Measurements from ENCODE around the gene H6PD. TPM values are rescaled to one million over a fixed set of nuclear protein-coding genes. Genes with fewer than 3 reads are reported as not detected.

H6PD gene
- total and polyA plus RNA-seq, 8 donors = 8.7 to 34.2 (median 16.1) TPM

GRCh38 chr1:9201401-9202239, 33.0 kb upstream of the H6PD start:
- FAIRE-seq = no peak
- Histone ChIP-seq H3K27ac (no peak overlapping the region), H3K27me3 (peaks cover 0 to 7% (median 0%) of the 10 kb centered on the region in 4 donors), H3K4me3 (no peak overlapping the region), H3K4me1 (no peaks in the 10 kb centered on the region), H3K36me3 (no peaks in the 10 kb centered on the region), H3K9me3 (no peaks in the 10 kb centered on the region)
- peak in 3 of 4 donors; percentile 39 to 65 (median 64) for ATAC-seq
- TF ChIP-seq CTCF (IDR thresholded peaks at IDR 0.05) = no peak
- WGBS, 2 donors = 4 to 5% methylated on average over 21 to 24 of the region's 24 CpGs
- no peak for DNase-seq
- intact Hi-C loops (cut with DNase I) = no loop called here

- no peak for TF ChIP-seq CTCF (IDR thresholded peaks at IDR 0.05)
- H3K36me3 ChIP-seq = no peaks in the 10 kb centered on the region
- intact Hi-C loops (cut with DNase I) = no loop called here
- WGBS, 2 donors = 9 to 13% methylated on average over 15 of the region's 15 CpGs
- peaks cover 0 to 7% (median 0%) of the 10 kb centered on the region in 4 donors for H3K27me3 ChIP-seq
- FAIRE-seq (no peak), ATAC-seq (no peak), DNase-seq (no peak)
- H3K4me3 ChIP-seq = no peak overlapping the region
- H3K27ac ChIP-seq = no peak overlapping the region
- no peaks in the 10 kb centered on the region for H3K9me3 ChIP-seq
- no peaks in the 10 kb centered on the region for H3K4me1 ChIP-seq
These were observed 32.2 kb upstream of the H6PD start for GRCh38 chr1:9202240-9202870.

GRCh38 chr1:9203511-9203982, 31.0 kb upstream of the H6PD start:
- H3K4me1 ChIP-seq = no peaks in the 10 kb centered on the region
- intact Hi-C loops (cut with DNase I) = no loop called here
- WGBS, 2 donors = 49 to 65% methylated on average over 11 of the region's 11 CpGs
- no peak for DNase-seq
- H3K4me3 ChIP-seq = no peak overlapping the region
- no peaks in the 10 kb centered on the region for H3K36me3 ChIP-seq
- no peaks in the 10 kb centered on the region for H3K9me3 ChIP-seq
- no peak for FAIRE-seq
- no peak for ATAC-seq
- no peak for TF ChIP-seq CTCF (IDR thresholded peaks at IDR 0.05)
- no peak overlapping the region for H3K27ac ChIP-seq
- H3K27me3 ChIP-seq = peaks cover 0 to 7% (median 0%) of the 10 kb centered on the region in 4 donors

GRCh38 chr1:9204156-9204720, 30.3 kb upstream of the H6PD start:
- intact Hi-C loops (cut with DNase I) = no loop called here
- no peaks in the 10 kb centered on the region for H3K4me1 ChIP-seq
- TF ChIP-seq CTCF (IDR thresholded peaks at IDR 0.05) = no peak
- H3K9me3 ChIP-seq = no peaks in the 10 kb centered on the region
- no peak overlapping the region for H3K27ac ChIP-seq
- 72 to 79% methylated on average over 7 of the region's 7 CpGs for WGBS, 2 donors
- H3K36me3 ChIP-seq = no peaks in the 10 kb centered on the region
- no peak for ATAC-seq
- peaks cover 0 to 7% (median 0%) of the 10 kb centered on the region in 4 donors for H3K27me3 ChIP-seq
- no peak overlapping the region for H3K4me3 ChIP-seq
- FAIRE-seq = no peak
- DNase-seq = no peak
